Karpas-422 (cell line): ENCODE data around the gene C20orf202. TPM values are rescaled to one million over a fixed set of nuclear protein-coding genes. Genes with fewer than 3 reads are reported as not detected.
"Not testable (repeated sequence)": the region's sequence is repeated elsewhere in the genome, so short reads cannot be mapped to it uniquely, and the experiment has no call there.

Experiments
- DNase-seq: peaks from one replicate; pipeline ENCODE4 v3.0.0-alpha.2; 2015
- H2AFZ ChIP-seq: fragments of 200-600 bp; sonication (generic); 2 replicates; pipeline ENCODE4 v1.6.1; 2014; ENCODE audit warnings: antibody characterized with exemption, low read length, mixed read lengths
- H3K27ac ChIP-seq: fragments of 200-600 bp; sonication (generic); 2 replicates; pipeline ENCODE4 v1.5.1; 2014; ENCODE audit warnings: mild to moderate bottlenecking, low read length, moderate library complexity
- H3K27me3 ChIP-seq: fragments of 200-600 bp; sonication (generic); 2 replicates; pipeline ENCODE4 v1.6.1; 2014; ENCODE audit warnings: low read length, mixed read lengths
- H3K36me3 ChIP-seq: fragments of 200-600 bp; sonication (generic); 2 replicates; pipeline ENCODE4 v1.6.1; 2014; ENCODE audit warnings: low read length, mixed read lengths; ENCODE audit not compliant: insufficient read depth
- H3K4me1 ChIP-seq: fragments of 200-600 bp; sonication (generic); 2 replicates; pipeline ENCODE4 v1.6.1; 2014; ENCODE audit warnings: mild to moderate bottlenecking, low read length, mixed read lengths
- H3K4me2 ChIP-seq: fragments of 200-600 bp; sonication (generic); 2 replicates; pipeline ENCODE4 v1.6.1; 2014; ENCODE audit warnings: low read length, low read depth, mild to moderate bottlenecking; ENCODE audit not compliant: poor library complexity, severe bottlenecking
- H3K4me3 ChIP-seq: fragments of 200-600 bp; sonication (generic); 2 replicates; pipeline ENCODE4 v1.5.1; 2014; ENCODE audit warnings: mild to moderate bottlenecking, antibody characterized with exemption, low read length, mixed read lengths
- H3K79me2 ChIP-seq: fragments of 200-600 bp; sonication (generic); 2 replicates; pipeline ENCODE4 v1.6.1; 2014; ENCODE audit warnings: mild to moderate bottlenecking, low read length, mixed read lengths
- H3K9ac ChIP-seq: fragments of 200-600 bp; sonication (generic); 2 replicates; pipeline ENCODE4 v1.6.0; 2014; ENCODE audit warnings: low read length
- H3K9me2 ChIP-seq: fragments of 200-600 bp; sonication (generic), shearing (Covaris generic); replicated peaks from 2 replicates; pipeline ENCODE4 v1.6.0; 2014; ENCODE audit warnings: mild to moderate bottlenecking, low read length, moderate library complexity; ENCODE audit not compliant: insufficient read depth
- H3K9me3 ChIP-seq: fragments of 300-700, 200-600 bp; sonication (generic); 2 replicates; pipeline ENCODE4 v1.6.1; 2014; ENCODE audit warnings: low read length, mixed read lengths
- H4K20me1 ChIP-seq: fragments of 200-600 bp; sonication (generic); 2 replicates; pipeline ENCODE4 v1.6.1; 2014; ENCODE audit warnings: mild to moderate bottlenecking, antibody characterized with exemption, low read length, low read depth; ENCODE audit not compliant: insufficient read depth
- total RNA-seq: library from RNA; depleted of rRNA; stranded (reverse); fragments of >200 nt; shearing (Covaris generic); gene quantifications from 2 replicates; pipeline ENCODE4 v1.2.3, GENCODE V29; 2014; ENCODE audit warnings: low replicate concordance; rRNA removed

The C20orf202 gene
- total RNA-seq, 1 experiment from 2014 or later: not detected

GRCh38 chr20:1247689-1248088 lies 44.4 kb downstream of the C20orf202 start:
- no peak overlapping the region for H3K27ac ChIP-seq
- H3K4me2 ChIP-seq: no peak overlapping the region
- no peaks in the 10 kb centered on the region for H3K36me3 ChIP-seq
- H2AFZ ChIP-seq: no peak overlapping the region
- no peaks in the 10 kb centered on the region for H3K9me3 ChIP-seq
- H4K20me1 ChIP-seq: no peaks in the 10 kb centered on the region
- H3K9ac ChIP-seq: no peak overlapping the region
- H3K4me1 ChIP-seq: no peaks in the 10 kb centered on the region
- no peak for DNase-seq
- no peak overlapping the region for H3K4me3 ChIP-seq
- no peaks in the 10 kb centered on the region for H3K27me3 ChIP-seq
- H3K79me2 ChIP-seq: no peaks in the 10 kb centered on the region
- H3K9me2 ChIP-seq: no peaks in the 10 kb centered on the region

GRCh38 chr20:1250282-1250681 lies 47.0 kb downstream of the C20orf202 start:
- H3K79me2 ChIP-seq, H3K4me1 ChIP-seq, H3K36me3 ChIP-seq, H3K9me2 ChIP-seq, H4K20me1 ChIP-seq, H3K27ac ChIP-seq, H3K27me3 ChIP-seq, H3K9ac ChIP-seq, H2AFZ ChIP-seq, DNase-seq, H3K4me3 ChIP-seq, H3K9me3 ChIP-seq, H3K4me2 ChIP-seq: not testable (repeated sequence)

GRCh38 chr20:1252416-1252815 lies 49.2 kb downstream of the C20orf202 start:
- Histone ChIP-seq H3K27me3 (0 out of 2 replicates have a peak, but pooled peaks cover under 1% of the 10 kb centered on the region), H3K36me3 (no peaks in the 10 kb centered on the region), H3K4me1 (no peaks in the 10 kb centered on the region), H3K4me2 (no peak overlapping the region), H3K79me2 (no peaks in the 10 kb centered on the region), H4K20me1 (no peaks in the 10 kb centered on the region), H3K9ac (no peak overlapping the region), H3K27ac (no peak overlapping the region), H2AFZ (no peak overlapping the region), H3K9me3 (no peaks in the 10 kb centered on the region; the same call in 1 of the 2 replicates), H3K4me3 (no peak overlapping the region), H3K9me2 (no peaks in the 10 kb centered on the region)
- no peak for DNase-seq

GRCh38 chr20:1254254-1254653 lies 51.0 kb downstream of the C20orf202 start:
- H3K36me3 ChIP-seq: no peaks in the 10 kb centered on the region
- H3K9ac ChIP-seq: no peak overlapping the region
- H4K20me1 ChIP-seq: no peaks in the 10 kb centered on the region
- H2AFZ ChIP-seq: no peak overlapping the region
- no peak for DNase-seq
- 0 out of 2 replicates have a peak, but pooled peaks cover 2% of the 10 kb centered on the region for H3K27me3 ChIP-seq
- no peaks in the 10 kb centered on the region for H3K79me2 ChIP-seq
- H3K9me2 ChIP-seq: no peaks in the 10 kb centered on the region
- H3K4me2 ChIP-seq: no peak overlapping the region
- no peaks in the 10 kb centered on the region for H3K4me1 ChIP-seq
- H3K9me3 ChIP-seq: no peaks in the 10 kb centered on the region; the same call in 1 of the 2 replicates
- no peak overlapping the region for H3K27ac ChIP-seq
- no peak overlapping the region for H3K4me3 ChIP-seq

GRCh38 chr20:1255675-1256074 lies 52.4 kb downstream of the C20orf202 start:
- Histone ChIP-seq H3K9ac (no peak overlapping the region), H3K4me3 (no peak overlapping the region), H4K20me1 (no peaks in the 10 kb centered on the region), H3K27ac (no peak overlapping the region), H3K27me3 (0 out of 2 replicates have a peak, but pooled peaks cover 2% of the 10 kb centered on the region), H3K4me1 (no peaks in the 10 kb centered on the region), H3K4me2 (no peak overlapping the region), H2AFZ (no peak overlapping the region), H3K9me2 (no peaks in the 10 kb centered on the region), H3K36me3 (no peaks in the 10 kb centered on the region), H3K9me3 (no peaks in the 10 kb centered on the region; the same call in 1 of the 2 replicates), H3K79me2 (no peaks in the 10 kb centered on the region)
- DNase-seq: no peak

Other genes with a start within 250 kb of the C20orf202 start
- gene RSPO4, start 201.1 kb upstream of the C20orf202 start, total RNA-seq: not detected in 2 replicates
- 26.3 and 39.1 TPM in 2 replicates for gene PSMF1, start 84.9 kb upstream of the C20orf202 start, total RNA-seq
- not detected in 2 replicates for gene TMEM74B, start 18.5 kb upstream of the C20orf202 start, total RNA-seq
- gene RAD21L1, start 22.6 kb downstream of the C20orf202 start, total RNA-seq: not detected in 2 replicates
- gene SNPH, start 62.8 kb downstream of the C20orf202 start, total RNA-seq: 0.93 and 1.4 TPM in 2 replicates
- 1.8 TPM in 1 of 2 replicates, not detected in the other for gene SDCBP2, start 125.7 kb downstream of the C20orf202 start, total RNA-seq
- 105 and 187 TPM in 2 replicates for gene FKBP1A, start 189.6 kb downstream of the C20orf202 start, total RNA-seq